Mucosa of descending colon (tissue), 3 donors: ENCODE measurements around the gene NPC1L1. TPM values are rescaled to one million over a fixed set of nuclear protein-coding genes. Genes with fewer than 3 reads are reported as not detected.

Source experiments
- ATAC-seq: fragments of 200-7000 bp; cut with Tn5 transposase; one replicate; pipeline ENCODE4 v1.9.1; 2020; ENCODE audit warnings: mild to moderate bottlenecking, moderate library complexity
- DNase-seq, 3 donors: peaks; one replicate each; pipeline ENCODE4 v3.0.0-alpha.2; 2020
- H3K36me3 ChIP-seq: fragments of 200-600 bp; one replicate; pipeline ENCODE4 v1.8.0; 2021; ENCODE audit warnings: low read depth, mild to moderate bottlenecking
- H3K4me1 ChIP-seq: fragments of 200-600 bp; one replicate; pipeline ENCODE4 v1.8.0; 2021; ENCODE audit warnings: low read depth, mild to moderate bottlenecking
- H3K4me3 ChIP-seq: fragments of 200-600 bp; one replicate; pipeline ENCODE4 v1.8.0; 2021; ENCODE audit warnings: mild to moderate bottlenecking
- H3K9me3 ChIP-seq: fragments of 200-600 bp; one replicate; pipeline ENCODE4 v1.8.0; 2021; ENCODE audit warnings: mild to moderate bottlenecking
- CTCF ChIP-seq: fragments of 200-600 bp; IDR thresholded peaks from one replicate; pipeline ENCODE4 v1.8.0; 2022; ENCODE audit warnings: antibody characterized with exemption, mild to moderate bottlenecking
- intact Hi-C, 2 donors: fragments of 100-400 bp; cut with DNase I in 1 of 2; cut with micrococcal nuclease in 1 of 2; formaldehyde crosslinking; loops; one replicate each; pipeline versions ENCODE4 v1.11.0 to v1.11.1; 2022; cut with DNase I, micrococcal nuclease
- total RNA-seq, 3 donors: library from RNA; stranded (reverse); fragmentation: NEBNext Ultra II Directional in 2 of 3; extraction: Animal tissue kit (Norgen Biotek cat#: 25700) in 2 of 3; gene quantifications; one replicate each; pipeline versions ENCODE4 v1.2.1 to v1.2.4, GENCODE V29; 2021 to 2023
- donor health status: DM: no; HTN: no; CAD: no; lungs with moderate emphysema.
- donor health status: DM: no; HTN: no; CAD: no.
- donor health status: DM: no; HTN: yes; CAD: no.

NPC1L1 gene
- total RNA-seq, 3 donors from 2014 or later: 0.12 to 0.82 TPM; not detected in 1

- ATAC-seq: peak; percentile 19
- no peak for DNase-seq
- Histone ChIP-seq H3K4me1 (peaks cover 30% of the 10 kb centered on the region), H3K4me3 (no peak overlapping the region), H3K36me3 (no peaks in the 10 kb centered on the region), H3K9me3 (no peaks in the 10 kb centered on the region)
- intact Hi-C loops: no loop called here
- no peak for TF ChIP-seq CTCF
Observed at GRCh38 chr7:44484482-44485313, 56.4 kb downstream of the NPC1L1 start.

GRCh38 chr7:44482502-44483485, 58.3 kb downstream of the NPC1L1 start:
- intact Hi-C loops: no loop called here

GRCh38 chr7:44477938-44478337, 63.2 kb downstream of the NPC1L1 start:
- DNase-seq (no peak), ATAC-seq (peak; percentile 53)
- intact Hi-C loops: no loop called here
- no peak for TF ChIP-seq CTCF
- Histone ChIP-seq H3K4me3 (no peak overlapping the region), H3K9me3 (no peaks in the 10 kb centered on the region), H3K4me1 (peaks cover 15% of the 10 kb centered on the region), H3K36me3 (no peaks in the 10 kb centered on the region)

More at GRCh38 chr7:44482502-44483485, 58.3 kb downstream of the NPC1L1 start:
- ATAC-seq: no peak
- Histone ChIP-seq H3K4me1 (peaks cover 24% of the 10 kb centered on the region), H3K9me3 (no peaks in the 10 kb centered on the region), H3K4me3 (no peak overlapping the region), H3K36me3 (no peaks in the 10 kb centered on the region)
- no peak for DNase-seq
- TF ChIP-seq CTCF: no peak

GRCh38 chr7:44477063-44477830, 63.9 kb downstream of the NPC1L1 start:
- DNase-seq (peak in 2 of 3 donors; percentile 50 to 53), ATAC-seq (peak; percentile 96)
- TF ChIP-seq CTCF: peak; percentile 72
- Histone ChIP-seq H3K4me1 (peaks cover 15% of the 10 kb centered on the region), H3K4me3 (no peak overlapping the region), H3K9me3 (no peaks in the 10 kb centered on the region), H3K36me3 (no peaks in the 10 kb centered on the region)
- intact Hi-C loops: no loop called here

- intact Hi-C loops: no loop called here
- Histone ChIP-seq H3K9me3 (no peaks in the 10 kb centered on the region), H3K4me3 (no peak overlapping the region), H3K36me3 (no peaks in the 10 kb centered on the region), H3K4me1 (peaks cover 15% of the 10 kb centered on the region)
- no peak for DNase-seq
- no peak for TF ChIP-seq CTCF
- ATAC-seq: no peak
Observed at GRCh38 chr7:44476313-44476712, 64.8 kb downstream of the NPC1L1 start.
